ENCODE results near the gene ALPG.
"Not testable (repeated sequence)": the region's sequence is repeated elsewhere in the genome, so short reads cannot be mapped to it uniquely, and the experiment has no call there.

Gene ALPG

DNA sequence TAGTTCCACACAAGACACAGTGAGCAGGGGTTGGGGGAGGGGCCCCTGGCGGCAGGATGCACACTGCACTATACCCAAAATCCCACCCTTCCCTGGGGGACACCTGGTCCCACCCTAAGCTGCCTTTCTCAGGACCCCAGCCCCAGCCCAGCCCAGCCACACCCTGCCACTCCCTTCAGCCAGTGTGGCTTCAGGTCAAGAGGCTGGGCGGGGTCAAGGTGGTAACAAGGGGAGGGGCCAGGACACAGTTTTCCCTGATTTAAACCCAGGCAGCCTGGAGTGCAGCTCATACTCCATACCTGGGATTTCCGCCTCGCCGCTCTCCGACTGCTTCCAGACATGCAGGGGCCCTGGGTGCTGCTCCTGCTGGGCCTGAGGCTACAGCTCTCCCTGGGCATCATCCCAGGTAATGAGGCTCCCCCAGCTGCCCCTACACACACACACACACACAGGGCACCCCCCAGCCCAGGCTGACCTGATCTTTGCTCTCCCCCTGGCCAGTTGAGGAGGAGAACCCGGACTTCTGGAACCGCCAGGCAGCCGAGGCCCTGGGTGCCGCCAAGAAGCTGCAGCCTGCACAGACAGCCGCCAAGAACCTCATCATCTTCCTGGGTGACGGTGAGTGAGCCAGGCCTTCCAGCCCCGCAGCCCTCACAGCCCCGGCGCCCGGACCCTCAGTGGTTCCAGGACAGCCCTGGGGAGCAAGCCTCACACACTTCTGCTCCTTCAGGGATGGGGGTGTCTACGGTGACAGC, at the start of gene ALPG:
ALPG (plus strand) TSS at position 289 of the 755 bp plus-strand sequence; CDS start at position 340, 51 bp downstream.
- Histone ChIP-seq H4K20me1 (ENCODE audit: insufficient read depth, low read length) (no peaks in the 10 kb centered on the region), H3F3A (ENCODE audit: insufficient read depth, low read length) (no peaks in the 10 kb centered on the region), H3K27me3 (ENCODE audit: insufficient read depth, low read length) (no peaks in the 10 kb centered on the region), H3K4me3 (ENCODE audit: low read depth, low read length, poor library complexity, severe bottlenecking) (no peak within 1 kb of the TSS), H3K79me2 (ENCODE audit: insufficient read depth, low read length) (no peaks in the 10 kb centered on the region), H2AFZ (ENCODE audit: low read length) (no peak within 1 kb of the TSS), H3K36me3 (ENCODE audit: insufficient read depth, low read length) (no peaks in the 10 kb centered on the region), H3K4me2 (ENCODE audit: low read length) (no peak within 1 kb of the TSS), H3K27ac (ENCODE audit: low read depth, low read length, poor library complexity, severe bottlenecking) (no peak within 1 kb of the TSS), H3K9me3 (ENCODE audit: low read length) (no peaks in the 10 kb centered on the region), H3K9ac (ENCODE audit: low read length) (no peak within 1 kb of the TSS), H3K4me1 (ENCODE audit: insufficient read depth, low read length, severe bottlenecking) (no peaks in the 10 kb centered on the region), H3K9me2 (ENCODE audit: low read depth, low read length) (no peaks in the 10 kb centered on the region)
- no peak for TF ChIP-seq EZH2 (IDR thresholded peaks at IDR 0.05; ENCODE audit: borderline replicate concordance, low read length)
- TF ChIP-seq, protein P1, sequence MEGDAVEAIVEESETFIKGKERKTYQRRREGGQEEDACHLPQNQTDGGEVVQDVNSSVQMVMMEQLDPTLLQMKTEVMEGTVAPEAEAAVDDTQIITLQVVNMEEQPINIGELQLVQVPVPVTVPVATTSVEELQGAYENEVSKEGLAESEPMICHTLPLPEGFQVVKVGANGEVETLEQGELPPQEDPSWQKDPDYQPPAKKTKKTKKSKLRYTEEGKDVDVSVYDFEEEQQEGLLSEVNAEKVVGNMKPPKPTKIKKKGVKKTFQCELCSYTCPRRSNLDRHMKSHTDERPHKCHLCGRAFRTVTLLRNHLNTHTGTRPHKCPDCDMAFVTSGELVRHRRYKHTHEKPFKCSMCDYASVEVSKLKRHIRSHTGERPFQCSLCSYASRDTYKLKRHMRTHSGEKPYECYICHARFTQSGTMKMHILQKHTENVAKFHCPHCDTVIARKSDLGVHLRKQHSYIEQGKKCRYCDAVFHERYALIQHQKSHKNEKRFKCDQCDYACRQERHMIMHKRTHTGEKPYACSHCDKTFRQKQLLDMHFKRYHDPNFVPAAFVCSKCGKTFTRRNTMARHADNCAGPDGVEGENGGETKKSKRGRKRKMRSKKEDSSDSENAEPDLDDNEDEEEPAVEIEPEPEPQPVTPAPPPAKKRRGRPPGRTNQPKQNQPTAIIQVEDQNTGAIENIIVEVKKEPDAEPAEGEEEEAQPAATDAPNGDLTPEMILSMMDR (IDR thresholded peaks at IDR 0.05; ENCODE audit: low read length), result no peak

- H3K4me3 ChIP-seq (ENCODE audit: low read depth, low read length, poor library complexity, severe bottlenecking), result no peak overlapping the region
- no peaks in the 10 kb centered on the region for H4K20me1 ChIP-seq (ENCODE audit: insufficient read depth, low read length)
- no peak for TF ChIP-seq EZH2 (IDR thresholded peaks at IDR 0.05; ENCODE audit: borderline replicate concordance, low read length)
- TF ChIP-seq, protein P1 (IDR thresholded peaks at IDR 0.05; ENCODE audit: low read length), result no peak
- H2AFZ ChIP-seq (ENCODE audit: low read length), result no peak overlapping the region
- H3K9me3 ChIP-seq (ENCODE audit: low read length), result no peaks in the 10 kb centered on the region
- H3K9ac ChIP-seq (ENCODE audit: low read length), result no peak overlapping the region
- H3F3A ChIP-seq (ENCODE audit: insufficient read depth, low read length), result no peaks in the 10 kb centered on the region
- H3K9me2 ChIP-seq (ENCODE audit: low read depth, low read length), result no peaks in the 10 kb centered on the region
- peaks cover 10% of the 10 kb centered on the region for H3K4me1 ChIP-seq (ENCODE audit: insufficient read depth, low read length, severe bottlenecking)
- no peaks in the 10 kb centered on the region for H3K36me3 ChIP-seq (ENCODE audit: insufficient read depth, low read length)
- H3K79me2 ChIP-seq (ENCODE audit: insufficient read depth, low read length), result no peaks in the 10 kb centered on the region
- H3K27ac ChIP-seq (ENCODE audit: low read depth, low read length, poor library complexity, severe bottlenecking), result no peak overlapping the region
- H3K27me3 ChIP-seq (ENCODE audit: insufficient read depth, low read length), result no peaks in the 10 kb centered on the region
- H3K4me2 ChIP-seq (ENCODE audit: low read length), result no peak overlapping the region
These were observed 45.0 kb upstream of the ALPG start for GRCh38 chr2:232361646-232362045.

GRCh38 chr2:232362174-232362900, 44.3 kb upstream of the ALPG start:
- H3K9ac ChIP-seq (ENCODE audit: low read length), result no peak overlapping the region
- no peaks in the 10 kb centered on the region for H4K20me1 ChIP-seq (ENCODE audit: insufficient read depth, low read length)
- H3K36me3 ChIP-seq (ENCODE audit: insufficient read depth, low read length), result no peaks in the 10 kb centered on the region
- H2AFZ ChIP-seq (ENCODE audit: low read length), result no peak overlapping the region
- H3F3A ChIP-seq (ENCODE audit: insufficient read depth, low read length), result no peaks in the 10 kb centered on the region
- H3K9me3 ChIP-seq (ENCODE audit: low read length), result no peaks in the 10 kb centered on the region
- no peak overlapping the region for H3K27ac ChIP-seq (ENCODE audit: low read depth, low read length, poor library complexity, severe bottlenecking)
- no peaks in the 10 kb centered on the region for H3K9me2 ChIP-seq (ENCODE audit: low read depth, low read length)
- H3K4me1 ChIP-seq (ENCODE audit: insufficient read depth, low read length, severe bottlenecking), result peaks cover 10% of the 10 kb centered on the region
- H3K27me3 ChIP-seq (ENCODE audit: insufficient read depth, low read length), result no peaks in the 10 kb centered on the region
- TF ChIP-seq, protein P1 (IDR thresholded peaks at IDR 0.05; ENCODE audit: low read length), result no peak
- no peak for TF ChIP-seq EZH2 (IDR thresholded peaks at IDR 0.05; ENCODE audit: borderline replicate concordance, low read length)
- H3K79me2 ChIP-seq (ENCODE audit: insufficient read depth, low read length), result no peaks in the 10 kb centered on the region
- no peak overlapping the region for H3K4me2 ChIP-seq (ENCODE audit: low read length)
- H3K4me3 ChIP-seq (ENCODE audit: low read depth, low read length, poor library complexity, severe bottlenecking), result no peak overlapping the region

DNA sequence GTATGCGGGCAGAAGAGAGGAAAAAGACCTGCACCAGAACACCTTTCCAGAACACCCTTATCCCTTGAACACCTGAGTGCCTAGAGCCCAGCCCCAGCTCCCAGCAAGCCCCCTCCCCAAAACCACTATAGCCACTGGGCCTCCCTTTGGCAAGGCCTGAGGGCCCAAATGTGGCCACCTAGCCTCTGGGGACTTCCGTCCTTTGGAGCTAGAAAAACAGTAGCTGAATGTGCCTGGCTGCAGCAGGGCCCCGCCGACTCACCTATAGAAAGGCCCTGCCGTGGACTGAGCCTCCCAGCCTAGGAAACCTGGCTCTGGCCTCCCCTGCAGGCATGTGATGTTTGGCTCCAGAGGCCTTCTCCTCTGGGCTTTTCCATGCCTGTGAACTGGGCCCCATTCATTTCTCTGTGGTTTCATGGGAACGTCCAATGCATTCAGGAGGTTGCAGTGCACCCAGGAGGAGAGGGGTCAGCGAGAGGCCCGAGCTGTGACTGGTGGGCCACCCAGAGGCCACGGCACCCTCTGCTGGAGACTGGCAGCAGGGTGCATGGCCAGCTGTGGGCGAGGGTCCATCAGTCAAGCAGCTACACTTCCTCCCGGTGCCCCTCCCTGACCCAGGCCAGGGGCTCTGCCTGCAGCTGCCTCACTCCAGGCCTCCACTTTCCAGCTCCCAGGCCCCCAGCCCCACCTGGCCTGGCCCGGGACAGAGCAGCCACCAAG, 43.4 kb upstream of the ALPG start:
- H3K4me1 ChIP-seq (ENCODE audit: insufficient read depth, low read length, severe bottlenecking); H3K79me2 ChIP-seq (ENCODE audit: insufficient read depth, low read length); H3K36me3 ChIP-seq (ENCODE audit: insufficient read depth, low read length); H4K20me1 ChIP-seq (ENCODE audit: insufficient read depth, low read length); H3K27me3 ChIP-seq (ENCODE audit: insufficient read depth, low read length); H3K27ac ChIP-seq (ENCODE audit: low read depth, low read length, poor library complexity, severe bottlenecking); H3K9ac ChIP-seq (ENCODE audit: low read length); H2AFZ ChIP-seq (ENCODE audit: low read length); H3K9me3 ChIP-seq (ENCODE audit: low read length); H3F3A ChIP-seq (ENCODE audit: insufficient read depth, low read length); H3K9me2 ChIP-seq (ENCODE audit: low read depth, low read length): not testable (repeated sequence)
- Histone ChIP-seq H3K4me2 (ENCODE audit: low read length) (peak overlapping the region; percentile 55; the same call in 1 of the 2 replicates), H3K4me3 (ENCODE audit: low read depth, low read length, poor library complexity, severe bottlenecking) (peak overlapping the region; percentile 38)
